Fibroblast of lung (primary cell): ENCODE results near the gene ACOT7. TPM values are rescaled to one million over a fixed set of nuclear protein-coding genes. Genes with fewer than 3 reads are reported as not detected.
A peak's percentile ranks its signal among the peaks of the same experiment; 100 is the strongest.

Source experiments
- DNase-seq, 2 donors: peaks; one replicate each; pipeline versions ENCODE4 v3.0.0 to v3.0.0-alpha.2; 2010; ENCODE audit warnings: low read depth in 2 of 2
- H2AFZ ChIP-seq: 2 replicates; pipeline ENCODE4 v1.5.1; 2012; ENCODE audit warnings: low read length, control low read depth, inconsistent platforms
- H3K27ac ChIP-seq: 2 replicates; pipeline ENCODE4 v1.5.1; 2011; ENCODE audit warnings: low read length, control low read depth; ENCODE audit not compliant: insufficient read depth
- H3K27me3 ChIP-seq: 2 replicates; pipeline ENCODE4 v1.5.1; 2011; ENCODE audit warnings: mild to moderate bottlenecking, low read length; ENCODE audit not compliant: control insufficient read depth, insufficient read depth
- H3K36me3 ChIP-seq: 2 replicates; pipeline ENCODE4 v1.5.1; 2011; ENCODE audit warnings: low read length; ENCODE audit not compliant: control insufficient read depth, insufficient read depth
- H3K4me1 ChIP-seq: 2 replicates; pipeline ENCODE4 v1.5.1; 2011; ENCODE audit warnings: low read length; ENCODE audit not compliant: control insufficient read depth, insufficient read depth; ENCODE audit errors: extremely low read depth
- H3K4me2 ChIP-seq: 2 replicates; pipeline ENCODE4 v1.5.1; 2011; ENCODE audit warnings: low read length, control low read depth; ENCODE audit not compliant: insufficient read depth; ENCODE audit errors: extremely low read depth
- H3K4me3 ChIP-seq, 4 experiments: fragments of 200-600 bp in 1 of 4; sonication (generic) in 1 of 4; replicated peaks in 1 of 4; 2 replicates each; pipeline ENCODE4 v1.5.1; 2011 to 2016; ENCODE audit warnings: low read length in 4 of 4, low read depth in 3 of 4, mild to moderate bottlenecking in 3 of 4, control low read depth in 2 of 4, inconsistent platforms in 1 of 4, mixed read lengths in 1 of 4; ENCODE audit not compliant: insufficient read depth in 1 of 4; ENCODE audit errors: control extremely low read depth in 1 of 4
- H3K79me2 ChIP-seq: 2 replicates; pipeline ENCODE4 v1.5.1; 2012; ENCODE audit warnings: mild to moderate bottlenecking, low read length, inconsistent platforms; ENCODE audit not compliant: control insufficient read depth, insufficient read depth
- H3K9ac ChIP-seq: 2 replicates; pipeline ENCODE4 v1.5.1; 2011; ENCODE audit warnings: mild to moderate bottlenecking, low read length, control low read depth; ENCODE audit not compliant: insufficient read depth
- H3K9me3 ChIP-seq: 2 replicates; pipeline ENCODE4 v1.5.1; 2012; ENCODE audit warnings: low read depth, low read length; ENCODE audit not compliant: control insufficient read depth, insufficient read depth
- H4K20me1 ChIP-seq: 2 replicates; pipeline ENCODE4 v1.5.1; 2011; ENCODE audit warnings: low read length; ENCODE audit not compliant: control insufficient read depth, insufficient read depth; ENCODE audit errors: extremely low read depth
- EZH2 ChIP-seq: IDR thresholded peaks from 2 replicates; pipeline ENCODE4 v1.5.1; 2012; ENCODE audit warnings: low read length, control low read depth, mild to moderate bottlenecking; ENCODE audit errors: missing control alignments
- polyA plus RNA-seq, 2 donors: library from polyadenylated mRNA; depleted of rRNA in 1 of 2; stranded (reverse) in 1 of 2; unstranded in 1 of 2; fragments of >200 nt; gene quantifications; 2 replicates each; pipeline ENCODE4 v1.2.1, GENCODE V29; 2011 to 2012; ENCODE audit warnings: missing spikeins in 1 of 2
- total RNA-seq: library from RNA; depleted of rRNA; stranded (reverse); fragments of >200 nt; gene quantifications from 2 replicates; pipeline ENCODE4 v1.2.1, GENCODE V29; 2014
- TF ChIP-seq, protein P1 (sequence below), 2 donors: IDR thresholded peaks in 1 of 2; conservative IDR thresholded peaks in 1 of 2; 1 replicate in 1 of 2; 2 replicates in 1 of 2; pipeline ENCODE4 v1.5.1; 2011 to 2012; ENCODE audit warnings: low read length in 2 of 2, control low read depth in 1 of 2, inconsistent platforms in 1 of 2, low read depth in 1 of 2, mild to moderate bottlenecking in 1 of 2

ACOT7 gene
- total and polyA plus RNA-seq, 2 donors (not counting 1 experiment from before 2014, with no cell fraction given): 50.7 to 58.0 TPM

DNA sequence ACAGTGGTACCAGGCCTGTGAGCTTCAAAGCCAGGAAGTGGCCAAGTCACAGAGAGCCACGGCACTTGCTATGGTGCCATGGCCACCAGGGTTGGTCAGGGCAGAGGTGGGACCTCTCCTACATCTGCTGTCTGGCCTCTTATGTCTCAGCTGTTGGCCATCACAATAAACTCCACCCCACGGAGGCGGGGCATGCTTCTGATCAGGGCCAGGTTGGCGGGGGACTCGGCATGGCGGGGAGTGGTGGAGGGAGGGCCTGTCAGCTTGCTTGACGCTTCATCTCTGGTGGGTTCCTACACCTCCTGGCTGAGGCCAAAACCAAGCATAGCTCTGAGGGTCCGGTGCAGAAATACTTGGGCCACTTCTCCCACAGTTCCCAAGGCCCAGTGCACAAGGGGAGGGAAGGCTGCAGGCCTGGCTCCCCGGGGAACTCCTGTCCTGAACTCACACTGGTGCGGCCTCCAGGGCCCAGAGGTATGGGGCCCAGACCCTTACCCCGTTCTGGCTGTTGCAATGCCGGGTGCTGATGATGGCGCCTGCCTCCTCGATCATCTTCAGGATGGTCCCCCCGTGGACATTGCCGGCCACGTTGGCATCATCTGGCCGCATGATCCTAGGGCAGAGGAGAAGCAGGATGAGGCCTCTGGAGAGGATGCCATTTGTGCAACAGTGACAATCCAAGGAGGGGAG lies 44.2 kb downstream of the ACOT7 start:
- Histone ChIP-seq H3K9ac (no peak overlapping the region), H3K9me3 (no peaks in the 10 kb centered on the region), H3K27ac (no peak overlapping the region), H3K79me2 (no peaks in the 10 kb centered on the region), H3K4me1 (peaks cover 7% of the 10 kb centered on the region), H3K4me3 (no peak overlapping the region), H3K4me2 (no peak overlapping the region), H4K20me1 (no peaks in the 10 kb centered on the region), H2AFZ (no peak overlapping the region), H3K36me3 (no peaks in the 10 kb centered on the region), H3K27me3 (no peaks in the 10 kb centered on the region)
- DNase-seq: no peak
- TF ChIP-seq, protein P1, sequence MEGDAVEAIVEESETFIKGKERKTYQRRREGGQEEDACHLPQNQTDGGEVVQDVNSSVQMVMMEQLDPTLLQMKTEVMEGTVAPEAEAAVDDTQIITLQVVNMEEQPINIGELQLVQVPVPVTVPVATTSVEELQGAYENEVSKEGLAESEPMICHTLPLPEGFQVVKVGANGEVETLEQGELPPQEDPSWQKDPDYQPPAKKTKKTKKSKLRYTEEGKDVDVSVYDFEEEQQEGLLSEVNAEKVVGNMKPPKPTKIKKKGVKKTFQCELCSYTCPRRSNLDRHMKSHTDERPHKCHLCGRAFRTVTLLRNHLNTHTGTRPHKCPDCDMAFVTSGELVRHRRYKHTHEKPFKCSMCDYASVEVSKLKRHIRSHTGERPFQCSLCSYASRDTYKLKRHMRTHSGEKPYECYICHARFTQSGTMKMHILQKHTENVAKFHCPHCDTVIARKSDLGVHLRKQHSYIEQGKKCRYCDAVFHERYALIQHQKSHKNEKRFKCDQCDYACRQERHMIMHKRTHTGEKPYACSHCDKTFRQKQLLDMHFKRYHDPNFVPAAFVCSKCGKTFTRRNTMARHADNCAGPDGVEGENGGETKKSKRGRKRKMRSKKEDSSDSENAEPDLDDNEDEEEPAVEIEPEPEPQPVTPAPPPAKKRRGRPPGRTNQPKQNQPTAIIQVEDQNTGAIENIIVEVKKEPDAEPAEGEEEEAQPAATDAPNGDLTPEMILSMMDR (conservative IDR thresholded peaks at IDR 0.05 in 1 of 2, IDR thresholded peaks at IDR 0.05 in 1 of 2; ENCODE audit: low read depth in 1 of 2, low read length in 2 of 2): no peak
- TF ChIP-seq EZH2: no peak

GRCh38 chr1:6348511-6349191 lies 44.9 kb downstream of the ACOT7 start:
- no peaks in the 10 kb centered on the region for H3K27me3 ChIP-seq
- H3K36me3 ChIP-seq: no peaks in the 10 kb centered on the region
- peak overlapping the region; percentile 34 for H3K27ac ChIP-seq
- H3K79me2 ChIP-seq: no peaks in the 10 kb centered on the region
- H3K4me1 ChIP-seq: peaks cover under 1% of the 10 kb centered on the region
- TF ChIP-seq, protein P1 (conservative IDR thresholded peaks at IDR 0.05 in 1 of 2, IDR thresholded peaks at IDR 0.05 in 1 of 2; ENCODE audit: low read depth in 1 of 2, low read length in 2 of 2): no peak
- no peak for TF ChIP-seq EZH2
- peak; percentile 15 to 90 for DNase-seq
- no peak overlapping the region for H2AFZ ChIP-seq
- no peak overlapping the region for H3K4me3 ChIP-seq
- no peaks in the 10 kb centered on the region for H4K20me1 ChIP-seq
- no peaks in the 10 kb centered on the region for H3K9me3 ChIP-seq
- H3K4me2 ChIP-seq: no peak overlapping the region
- no peak overlapping the region for H3K9ac ChIP-seq

DNA sequence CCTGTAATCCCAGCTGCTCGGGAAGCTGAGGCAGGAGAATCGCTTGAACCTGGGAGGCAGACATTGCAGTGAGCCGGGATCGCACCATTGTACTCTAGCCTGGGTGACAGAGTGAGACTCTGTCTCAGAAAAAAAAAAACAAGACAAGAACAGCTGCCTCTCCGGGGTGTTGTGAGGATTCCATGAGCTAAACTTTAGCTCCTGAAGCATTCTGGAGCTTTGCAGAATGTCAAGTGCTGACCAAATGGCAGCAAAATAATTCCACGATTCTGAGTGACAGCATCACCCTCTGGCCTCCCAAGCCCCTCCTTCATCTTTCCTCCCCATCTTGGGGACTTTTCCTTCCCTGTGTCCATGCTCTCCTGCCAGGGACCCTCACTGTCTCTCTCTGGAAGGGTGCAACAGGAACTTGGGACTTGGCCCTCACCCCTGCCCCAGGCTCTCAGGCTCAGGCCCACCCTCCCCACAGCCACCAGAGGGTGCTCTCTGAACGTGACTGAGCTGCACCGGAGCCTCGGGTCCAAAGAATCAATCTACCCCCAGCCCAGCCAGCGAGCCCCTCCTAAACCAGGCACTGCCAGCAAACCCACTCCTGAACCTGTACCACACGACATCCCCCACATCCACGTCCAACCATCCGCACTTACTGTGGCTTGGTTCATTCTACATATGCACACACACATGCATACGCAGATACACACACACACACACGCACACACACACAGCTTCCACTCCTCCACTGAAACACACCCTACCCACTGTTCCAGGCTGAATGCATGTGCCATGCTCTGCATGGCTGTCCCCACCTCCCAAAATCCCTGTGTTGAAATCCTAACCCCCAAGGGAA lies 45.7 kb downstream of the ACOT7 start:
- no peak overlapping the region for H2AFZ ChIP-seq
- no peaks in the 10 kb centered on the region for H4K20me1 ChIP-seq
- DNase-seq: peak; percentile 39 to 41
- H3K27ac ChIP-seq: peak overlapping the region; percentile 34
- no peaks in the 10 kb centered on the region for H3K79me2 ChIP-seq
- TF ChIP-seq, protein P1 (conservative IDR thresholded peaks at IDR 0.05 in 1 of 2, IDR thresholded peaks at IDR 0.05 in 1 of 2; ENCODE audit: low read depth in 1 of 2, low read length in 2 of 2): peak; percentile 71 to 77
- TF ChIP-seq EZH2: no peak
- no peak overlapping the region for H3K4me2 ChIP-seq
- no peak overlapping the region for H3K9ac ChIP-seq
- no peaks in the 10 kb centered on the region for H3K36me3 ChIP-seq
- no peaks in the 10 kb centered on the region for H3K27me3 ChIP-seq
- H3K4me3 ChIP-seq: no peak overlapping the region
- H3K4me1 ChIP-seq: no peaks in the 10 kb centered on the region
- no peaks in the 10 kb centered on the region for H3K9me3 ChIP-seq
